Activated CD8-positive, alpha-beta memory T cell treated with anti-CD3 and anti-CD28 coated beads, Interleukin-2, amount 10 ng/mL, durations not matched to agents 7 days and 5 days (primary cell): Measurements from ENCODE around the gene TSPAN18. TPM values are rescaled to one million over a fixed set of nuclear protein-coding genes. Genes with fewer than 3 reads are reported as not detected.

Experiments used
- ATAC-seq: fragments of 150-1000 bp; cut with Tn5 transposase; one replicate; pipeline ENCODE4 v1.10.0; 2021; ENCODE audit warnings: moderate library complexity
- CTCF ChIA-PET: fragments of 350-600 bp; sonication (Branson Sonifier 250); formaldehyde crosslinking; loops from one replicate; lab custom pipeline; 2021; ENCODE audit warnings: antibody characterized with exemption; lab: Charles Lee
- DNase-seq: peaks from one replicate; pipeline ENCODE4 v3.0.0-alpha.2; 2020
- H3K27ac Mint-ChIP-seq: one replicate; pipeline ENCODE4 v1.8.0; 2021; ENCODE audit warnings: mild to moderate bottlenecking, mixed read lengths
- H3K27me3 Mint-ChIP-seq: one replicate; pipeline ENCODE4 v1.8.0; 2021; ENCODE audit warnings: mixed read lengths
- H3K36me3 Mint-ChIP-seq: one replicate; pipeline ENCODE4 v1.8.0; 2021; ENCODE audit warnings: mild to moderate bottlenecking, mixed read lengths
- H3K4me1 Mint-ChIP-seq: one replicate; pipeline ENCODE4 v1.8.0; 2021; ENCODE audit warnings: mixed read lengths
- H3K4me3 Mint-ChIP-seq: one replicate; pipeline ENCODE4 v1.8.0; 2021; ENCODE audit warnings: mild to moderate bottlenecking, moderate library complexity, mixed read lengths
- H3K9me3 Mint-ChIP-seq: one replicate; pipeline ENCODE4 v1.8.0; 2022; ENCODE audit warnings: low read depth, mixed read lengths
- total RNA-seq, 2 experiments: library from RNA; stranded (reverse); gene quantifications; one replicate each; pipeline ENCODE4 v1.2.3, GENCODE V29; 2021

Gene TSPAN18
- total RNA-seq, 2 experiments from 2014 or later = 3.8 to 6.1 TPM

GRCh38 chr11:44854086-44854485 is 127.3 kb downstream of the TSPAN18 start:
- Mint-ChIP-seq H3K27ac (no peak overlapping the region), H3K9me3 (no peaks in the 10 kb centered on the region), H3K4me3 (no peak overlapping the region), H3K36me3 (no peaks in the 10 kb centered on the region), H3K4me1 (peaks cover 12% of the 10 kb centered on the region), H3K27me3 (peaks cover 62% of the 10 kb centered on the region)
- DNase-seq (no peak), ATAC-seq (no peak)
- CTCF ChIA-PET = no interaction called here

DNA sequence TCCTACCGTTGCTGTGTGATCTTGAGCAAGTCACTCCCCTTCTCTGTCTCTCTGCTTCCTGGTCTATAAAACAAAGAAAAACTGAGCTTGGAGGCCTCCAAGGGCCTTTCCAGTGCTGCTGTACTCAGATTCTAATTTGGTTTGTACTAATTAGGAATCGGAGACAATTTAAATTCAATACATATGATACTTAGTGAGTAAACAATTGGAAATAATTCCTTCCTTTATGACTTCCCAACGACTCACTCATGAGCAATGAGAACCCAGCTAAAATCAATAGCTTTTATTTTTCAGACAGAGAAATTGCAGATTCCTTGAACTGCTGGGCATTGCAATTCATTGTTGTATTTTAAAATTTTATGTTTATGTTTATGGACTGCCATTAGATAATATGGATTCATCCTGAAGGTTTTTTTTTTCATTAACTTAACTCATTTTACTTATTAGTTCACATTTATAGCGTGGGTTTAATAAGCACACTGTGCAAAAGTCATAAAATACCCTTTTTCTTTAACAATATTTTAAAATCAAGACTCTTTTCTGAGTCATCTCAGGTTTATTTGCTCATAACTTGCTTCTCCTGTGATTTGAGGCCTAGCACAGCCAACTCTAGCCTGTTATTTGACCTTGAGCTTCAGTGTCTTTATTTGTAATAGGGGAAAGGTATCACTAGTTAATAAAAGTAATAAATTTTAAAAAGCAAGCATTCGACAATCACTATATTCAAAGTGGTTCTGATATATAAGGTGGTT is 128.2 kb downstream of the TSPAN18 start:
- no peak for DNase-seq
- Mint-ChIP-seq H3K27me3 (peaks cover 68% of the 10 kb centered on the region), H3K4me3 (no peak overlapping the region), H3K27ac (no peak overlapping the region), H3K4me1 (peaks cover 12% of the 10 kb centered on the region), H3K9me3 (no peaks in the 10 kb centered on the region), H3K36me3 (no peaks in the 10 kb centered on the region)
- CTCF ChIA-PET = interaction anchor here (1.0 to 1.6 kb wide), 2 partner anchors 10 to 70 kb away, joined by 3 read pairs; no protein-coding TSS in a partner anchor
- peak; percentile 11 for ATAC-seq

- CTCF ChIA-PET = interaction anchor here (1.0 to 1.6 kb wide), 2 partner anchors 10 to 70 kb away, joined by 3 read pairs; no protein-coding TSS in a partner anchor
- no peaks in the 10 kb centered on the region for H3K36me3 Mint-ChIP-seq
- H3K27ac Mint-ChIP-seq = no peak overlapping the region
- no peak overlapping the region for H3K4me3 Mint-ChIP-seq
- ATAC-seq = peak; percentile 82
- peaks cover 69% of the 10 kb centered on the region for H3K27me3 Mint-ChIP-seq
- peaks cover 13% of the 10 kb centered on the region for H3K4me1 Mint-ChIP-seq
- peak; percentile 68 for DNase-seq
- no peaks in the 10 kb centered on the region for H3K9me3 Mint-ChIP-seq
These were observed 128.7 kb downstream of the TSPAN18 start for GRCh38 chr11:44855493-44855849.

DNA sequence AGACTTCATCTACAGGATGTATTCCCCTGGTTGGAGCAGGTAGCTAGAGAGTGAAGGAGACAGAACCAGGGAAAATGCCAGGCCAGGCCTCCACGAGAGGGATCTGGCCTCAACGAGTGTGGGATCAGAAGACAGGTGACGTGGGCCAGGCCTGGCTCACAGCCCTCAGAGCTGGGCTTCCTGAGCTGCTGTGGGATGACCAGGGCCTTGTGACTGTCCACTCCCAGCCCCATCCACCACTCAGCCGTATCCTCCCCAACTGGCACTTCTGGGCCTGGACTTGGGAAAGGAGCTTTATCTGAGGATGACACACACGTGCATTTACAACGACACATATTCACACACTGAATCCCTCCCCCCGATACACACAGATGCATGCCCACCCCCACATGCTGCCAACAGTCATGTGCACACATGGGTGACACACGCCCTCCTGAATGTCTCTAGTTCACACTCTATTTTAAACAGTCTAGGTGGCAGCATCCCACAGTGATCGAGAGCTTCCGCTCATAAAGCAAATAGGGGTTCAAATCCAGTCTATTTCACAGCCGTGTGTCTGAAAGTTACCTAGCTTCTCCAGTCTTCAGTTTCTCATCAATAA is 130.8 kb downstream of the TSPAN18 start:
- DNase-seq (no peak), ATAC-seq (no peak)
- CTCF ChIA-PET = interaction anchor here (1.1 kb wide), 1 partner anchor 240 kb away, joined by 4 read pairs; no protein-coding TSS in a partner anchor
- no peak overlapping the region for H3K27ac Mint-ChIP-seq
- peaks cover 31% of the 10 kb centered on the region for H3K4me1 Mint-ChIP-seq
- H3K27me3 Mint-ChIP-seq = peaks cover 64% of the 10 kb centered on the region
- H3K4me3 Mint-ChIP-seq = no peak overlapping the region
- no peaks in the 10 kb centered on the region for H3K36me3 Mint-ChIP-seq
- no peaks in the 10 kb centered on the region for H3K9me3 Mint-ChIP-seq

DNA sequence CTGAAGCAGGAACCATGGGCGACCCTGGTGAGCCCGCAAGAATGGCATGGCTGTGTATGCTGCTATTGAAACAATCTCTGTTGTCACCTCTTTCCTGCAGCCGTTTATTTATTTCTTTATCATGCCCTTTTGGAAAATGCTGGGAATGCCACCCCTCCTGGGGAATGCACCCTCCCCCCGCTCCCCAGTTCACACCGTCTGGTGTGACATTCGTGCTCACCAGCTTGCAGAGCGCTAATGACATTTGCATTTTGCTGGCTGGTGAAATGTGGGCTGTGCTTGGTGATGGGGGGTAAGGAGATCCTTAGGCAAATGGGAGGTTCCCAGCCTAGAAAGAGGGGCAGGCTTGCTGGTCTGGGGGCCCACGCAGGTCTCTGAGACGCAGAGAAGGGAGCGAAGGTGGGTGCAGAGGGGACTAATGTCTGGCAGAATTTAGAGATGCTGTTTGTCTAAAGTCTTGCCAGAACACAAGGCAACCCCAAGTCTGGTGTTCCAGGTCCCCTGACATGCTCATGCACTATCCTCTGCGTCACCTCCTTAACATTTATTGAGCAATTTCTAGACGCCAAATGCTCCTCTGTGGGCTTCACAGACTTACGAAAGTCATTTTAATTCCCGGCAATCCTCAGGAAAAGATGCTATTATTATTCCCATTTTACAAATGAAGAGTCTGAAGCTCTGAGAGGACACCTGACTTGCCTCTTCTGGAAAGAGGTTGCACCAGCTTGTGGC is 132.2 kb downstream of the TSPAN18 start:
- ATAC-seq = no peak
- H3K9me3 Mint-ChIP-seq = no peaks in the 10 kb centered on the region
- no peak overlapping the region for H3K27ac Mint-ChIP-seq
- peaks cover 36% of the 10 kb centered on the region for H3K4me1 Mint-ChIP-seq
- no peak overlapping the region for H3K4me3 Mint-ChIP-seq
- CTCF ChIA-PET = no interaction called here
- peaks cover 67% of the 10 kb centered on the region for H3K27me3 Mint-ChIP-seq
- no peak for DNase-seq
- no peaks in the 10 kb centered on the region for H3K36me3 Mint-ChIP-seq

DNA sequence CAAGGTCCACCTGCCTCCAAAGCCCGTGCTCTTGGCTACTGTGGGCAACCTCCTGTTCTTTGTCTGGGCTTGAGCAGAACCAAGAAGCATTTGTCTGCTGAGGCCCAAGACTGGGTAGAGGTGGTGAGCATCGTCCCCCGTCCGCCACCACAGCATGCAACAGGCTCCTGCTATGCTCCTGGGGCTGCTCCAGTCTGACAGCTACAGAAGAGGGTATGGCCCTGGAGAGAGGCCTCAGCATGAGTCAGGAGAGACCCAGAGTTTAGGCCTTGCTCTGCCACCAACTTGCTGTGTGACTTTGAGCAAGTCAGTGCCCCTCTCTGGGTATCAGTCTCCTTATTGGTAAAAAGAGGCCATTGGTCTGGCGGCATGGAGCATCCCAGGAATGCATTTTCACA is 132.8 kb downstream of the TSPAN18 start:
- Mint-ChIP-seq H3K27me3 (peaks cover 65% of the 10 kb centered on the region), H3K4me3 (no peak overlapping the region)
- CTCF ChIA-PET = interaction anchor here (1.3 kb wide), 1 partner anchor 68 kb away, joined by 3 read pairs; no protein-coding TSS in a partner anchor

GRCh38 chr11:44860346-44860745 is 133.6 kb downstream of the TSPAN18 start:
- Mint-ChIP-seq H3K9me3 (no peaks in the 10 kb centered on the region), H3K4me3 (no peak overlapping the region), H3K27ac (no peak overlapping the region), H3K27me3 (peaks cover 73% of the 10 kb centered on the region), H3K4me1 (peaks cover 34% of the 10 kb centered on the region), H3K36me3 (no peaks in the 10 kb centered on the region)
- DNase-seq (no peak), ATAC-seq (no peak)
- CTCF ChIA-PET = interaction anchor here (1.3 kb wide), 1 partner anchor 67 kb away, joined by 3 read pairs; no protein-coding TSS in a partner anchor

More for the DNA sequence above, 132.8 kb downstream of the TSPAN18 start:
- no peaks in the 10 kb centered on the region for H3K9me3 Mint-ChIP-seq
- peaks cover 36% of the 10 kb centered on the region for H3K4me1 Mint-ChIP-seq
- ATAC-seq (no peak), DNase-seq (no peak)
- H3K27ac Mint-ChIP-seq = no peak overlapping the region
- no peaks in the 10 kb centered on the region for H3K36me3 Mint-ChIP-seq

DNA sequence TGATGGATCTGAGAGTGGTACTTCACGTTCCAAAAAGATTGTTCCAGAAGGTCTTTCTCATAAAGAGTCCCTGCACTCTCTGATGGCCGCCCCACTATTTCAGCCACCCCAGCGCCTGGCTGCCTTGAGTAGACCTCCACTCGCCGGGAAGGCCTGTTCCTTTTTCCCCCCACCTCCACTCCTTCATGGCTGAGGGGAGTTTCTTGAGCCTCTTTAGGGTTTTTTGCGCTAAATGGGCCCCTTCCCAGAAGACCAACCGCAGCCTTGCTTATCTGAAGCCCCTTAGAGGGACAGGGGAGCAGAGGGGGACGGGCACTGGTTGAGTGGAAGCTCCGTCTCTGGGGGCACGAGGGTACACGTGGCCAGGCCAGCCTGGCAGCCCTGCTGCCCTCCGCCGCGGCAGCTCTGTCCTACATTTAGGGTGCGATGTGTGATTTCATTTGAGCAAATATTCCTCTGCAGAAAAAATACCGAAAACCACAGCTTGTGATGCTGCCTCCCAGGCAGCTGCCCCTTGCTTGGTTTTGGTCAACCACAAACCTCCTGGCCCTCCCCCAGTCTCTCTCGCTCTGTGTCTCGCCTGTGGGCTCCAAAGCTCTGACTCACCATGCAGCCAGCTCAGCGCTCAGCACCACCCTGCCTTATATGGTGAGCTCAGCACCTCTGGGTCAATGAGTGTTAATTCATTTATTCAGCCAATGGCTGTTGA is 135.2 kb downstream of the TSPAN18 start:
- peak overlapping the region; percentile 85 for H3K27ac Mint-ChIP-seq
- ATAC-seq = peak; percentile 99
- DNase-seq = peak; percentile 96
- peaks cover 24% of the 10 kb centered on the region for H3K4me1 Mint-ChIP-seq
- peak overlapping the region; percentile 33 for H3K4me3 Mint-ChIP-seq
- CTCF ChIA-PET = interaction anchor here (0.9 to 2.2 kb wide), 7 partner anchors 9 to 245 kb away, joined by 3 to 12 read pairs (median 3); no protein-coding TSS in a partner anchor
- H3K36me3 Mint-ChIP-seq = no peaks in the 10 kb centered on the region
- H3K27me3 Mint-ChIP-seq = peaks cover 72% of the 10 kb centered on the region
- H3K9me3 Mint-ChIP-seq = no peaks in the 10 kb centered on the region

DNA sequence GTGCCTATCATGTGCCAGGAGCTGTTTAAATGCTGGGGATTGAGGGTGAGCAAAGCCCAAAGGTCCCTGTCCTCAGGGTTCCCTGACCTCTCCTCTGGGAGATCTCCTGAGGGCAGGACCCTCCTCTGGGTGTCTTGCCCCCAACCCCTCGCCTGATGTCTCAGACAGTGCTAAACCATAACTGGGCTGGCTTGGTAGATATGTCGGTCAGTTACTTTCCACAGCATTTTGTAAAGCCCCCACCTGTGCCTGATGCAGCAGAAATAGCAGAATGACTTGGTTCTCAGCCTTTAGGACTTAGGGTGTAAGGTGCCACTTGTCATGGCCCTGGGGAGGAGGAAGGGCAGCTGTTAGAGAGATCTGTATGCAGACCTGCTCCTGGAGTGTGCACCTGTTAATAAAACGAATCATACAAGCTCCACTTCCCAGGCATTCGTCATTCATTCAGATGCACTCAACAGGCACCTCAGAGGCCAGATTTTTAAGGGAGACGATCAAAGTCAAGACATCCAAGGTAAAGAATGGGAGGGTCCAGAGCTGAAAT is 135.9 kb downstream of the TSPAN18 start:
- Mint-ChIP-seq H3K27ac (peak overlapping the region; percentile 85), H3K27me3 (peaks cover 70% of the 10 kb centered on the region), H3K36me3 (no peaks in the 10 kb centered on the region), H3K9me3 (no peaks in the 10 kb centered on the region), H3K4me3 (peak overlapping the region; percentile 33), H3K4me1 (peaks cover 24% of the 10 kb centered on the region)
- DNase-seq (no peak), ATAC-seq (no peak)
- CTCF ChIA-PET = interaction anchor here (0.9 to 2.2 kb wide), 7 partner anchors 10 to 246 kb away, joined by 3 to 12 read pairs (median 3); no protein-coding TSS in a partner anchor

DNA sequence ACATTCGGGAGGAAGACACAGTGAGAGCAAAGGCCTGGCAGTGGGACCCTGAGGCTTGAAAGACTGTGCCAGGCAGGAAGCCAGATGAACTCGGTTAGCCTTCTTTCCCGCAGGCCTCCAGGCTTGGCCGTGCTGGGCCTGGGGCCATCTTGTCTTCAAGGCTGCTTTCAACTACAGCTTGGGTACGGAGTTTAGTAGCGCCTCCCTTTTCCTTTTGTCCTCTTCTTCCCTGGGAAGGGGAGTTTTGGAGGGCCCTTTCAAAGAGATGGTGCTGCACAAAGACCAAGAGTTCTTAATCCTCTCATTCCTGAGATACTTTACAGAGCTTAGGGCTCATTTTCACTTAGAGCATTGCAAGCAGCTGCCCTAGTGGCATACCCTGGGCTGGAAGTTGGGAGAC is 136.5 kb downstream of the TSPAN18 start:
- Mint-ChIP-seq H3K4me1 (peaks cover 24% of the 10 kb centered on the region), H3K27ac (no peak overlapping the region), H3K9me3 (no peaks in the 10 kb centered on the region), H3K36me3 (no peaks in the 10 kb centered on the region), H3K4me3 (no peak overlapping the region), H3K27me3 (peaks cover 69% of the 10 kb centered on the region)
- DNase-seq (no peak), ATAC-seq (no peak)
- CTCF ChIA-PET = interaction anchor here (1.0 to 2.2 kb wide), 6 partner anchors 16 to 239 kb away, joined by 3 to 12 read pairs (median 4); no protein-coding TSS in a partner anchor

- Mint-ChIP-seq H3K4me1 (peaks cover 26% of the 10 kb centered on the region), H3K9me3 (no peaks in the 10 kb centered on the region), H3K27me3 (peaks cover 55% of the 10 kb centered on the region), H3K27ac (no peak overlapping the region), H3K4me3 (no peak overlapping the region), H3K36me3 (no peaks in the 10 kb centered on the region)
- ATAC-seq (no peak), DNase-seq (no peak)
- CTCF ChIA-PET = interaction anchor here (0.9 to 1.3 kb wide), 3 partner anchors 11 to 248 kb away, joined by 3 to 4 read pairs (median 3); no protein-coding TSS in a partner anchor
These were observed 139.1 kb downstream of the TSPAN18 start for GRCh38 chr11:44865866-44866272.

- Mint-ChIP-seq H3K9me3 (no peaks in the 10 kb centered on the region), H3K27ac (no peak overlapping the region), H3K4me3 (no peak overlapping the region), H3K4me1 (peaks cover 23% of the 10 kb centered on the region), H3K27me3 (peaks cover 53% of the 10 kb centered on the region), H3K36me3 (no peaks in the 10 kb centered on the region)
- CTCF ChIA-PET = no interaction called here
- DNase-seq (no peak), ATAC-seq (no peak)
These were observed 139.5 kb downstream of the TSPAN18 start for GRCh38 chr11:44866286-44866685.
